GM12878 (cell line): ENCODE results near the gene EML3. TPM values are rescaled to one million over a fixed set of nuclear protein-coding genes. Genes with fewer than 3 reads are reported as not detected.

Experiments used
- CBFB ChIP-seq: IDR thresholded peaks from 2 replicates; pipeline ENCODE4 v1.6.1; 2016; ENCODE audit warnings: antibody characterized with exemption, low read depth
- CHD2 ChIP-seq: IDR thresholded peaks from 2 replicates; pipeline ENCODE4 v1.6.1; 2011; ENCODE audit warnings: low read depth, low read length, improper control_type of control experiment, borderline replicate concordance
- MXI1 ChIP-seq: fragments of 150-350 bp; IDR thresholded peaks from 2 replicates; pipeline ENCODE4 v1.6.1; 2011; ENCODE audit warnings: low read depth, mild to moderate bottlenecking, inconsistent platforms, low read length, improper control_type of control experiment
- POLR2A ChIP-seq: IDR thresholded peaks from 2 replicates; pipeline ENCODE4 v1.6.1; 2011; ENCODE audit warnings: low read depth, mild to moderate bottlenecking, low read length
- POLR2AphosphoS5 ChIP-seq: IDR thresholded peaks from 2 replicates; pipeline ENCODE4 v1.6.1; 2011; ENCODE audit warnings: mild to moderate bottlenecking, low read length, inconsistent platforms
- SMC3 ChIP-seq: IDR thresholded peaks from 2 replicates; pipeline ENCODE4 v1.6.1; 2011; ENCODE audit warnings: low read length, improper control_type of control experiment, borderline replicate concordance
- polyA plus RNA-seq, 11 experiments: library from polyadenylated mRNA; depleted of rRNA in 4 of 11; unstranded in 6 of 11; stranded (reverse) in 5 of 11; fragments of >200 nt; fragmentation: Nextera tagmentation in 4 of 11; fragmentation: Illumina TruSeq in 1 of 11; extraction: Ambion mirVana in 4 of 11; extraction: Trizol in 1 of 11; gene quantifications; 1 replicate in 1 of 11; 2 replicates in 10 of 11; pipeline versions ENCODE4 v1.2.1 to v1.2.3, GENCODE V29; 2011 to 2016; ENCODE audit warnings: inconsistent platforms in 2 of 11, missing spikeins in 2 of 11, low read depth in 1 of 11
- total RNA-seq, 4 experiments: library from RNA; depleted of rRNA in 3 of 4; stranded (reverse); fragments of >200 nt in 3 of 4; fragmentation: Illumina TruSeq in 1 of 4; extraction: Trizol in 1 of 4; gene quantifications; 2 replicates each; pipeline versions ENCODE4 v1.2.1 to v1.2.3, GENCODE V29; 2013 to 2021
- TF ChIP-seq, protein P1 (sequence below): IDR thresholded peaks from 2 replicates; pipeline ENCODE4 v1.6.1; 2012; ENCODE audit warnings: mild to moderate bottlenecking, low read depth, low read length
- TF ChIP-seq, protein P2 (sequence below): fragments of 450-650 bp; IDR thresholded peaks from 2 replicates; pipeline ENCODE4 v1.6.1; 2017; ENCODE audit warnings: mild to moderate bottlenecking, moderate library complexity
- TF ChIP-seq, protein P3 (sequence below): fragments of 450-650 bp; IDR thresholded peaks from 2 replicates; pipeline ENCODE4 v1.6.1; 2017; ENCODE audit warnings: borderline replicate concordance

Gene EML3
- total and polyA plus RNA-seq, 10 of the 15 experiments (the other 5 are each of a cell fraction or from before 2014, with no cell fraction given), result 0.58 to 82.5 (median 24.8) TPM

DNA sequence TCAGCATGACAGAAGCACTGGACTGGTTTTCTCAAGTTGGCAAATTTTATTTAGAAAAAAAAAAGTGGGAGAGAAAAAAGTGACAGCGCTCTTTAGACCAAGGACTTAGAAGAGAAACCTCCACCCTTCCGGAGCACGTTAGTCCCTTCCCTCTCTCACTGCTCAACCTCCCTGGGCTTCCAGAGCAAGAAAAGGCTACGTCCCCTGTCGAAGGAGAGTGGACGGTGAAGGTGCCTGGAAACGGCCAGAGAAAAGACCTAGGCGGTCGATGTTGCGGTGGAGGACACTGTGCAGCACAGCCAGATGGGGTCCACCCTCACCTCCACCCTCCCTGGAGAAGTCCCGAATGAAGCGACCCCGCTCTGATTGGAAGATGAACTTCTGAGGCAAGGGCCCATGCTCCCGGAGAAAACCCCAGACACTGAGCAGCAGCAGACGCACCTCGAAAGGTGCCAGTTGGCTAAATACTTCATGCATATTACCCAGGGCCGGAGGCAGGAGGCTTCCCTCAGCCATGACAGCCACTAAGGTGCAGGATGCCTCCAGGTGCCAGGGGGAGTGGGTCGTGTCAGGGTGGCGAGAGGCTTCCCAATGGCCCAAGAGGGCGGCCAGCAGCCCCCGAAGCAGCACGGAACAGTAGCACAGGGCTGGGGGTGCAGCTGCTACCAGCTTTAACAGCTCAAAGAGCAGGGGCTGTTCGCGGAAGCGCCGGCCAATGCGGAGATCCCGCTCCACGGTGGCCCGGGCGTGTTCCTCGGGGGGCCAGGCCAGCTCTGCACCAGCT lies 34.4 kb upstream of the EML3 start (continued):
- no peak for TF ChIP-seq CHD2
- 0 out of 2 replicates have a peak, but pooled peaks have one; percentile 14 for TF ChIP-seq POLR2AphosphoS5
- TF ChIP-seq, protein P1, sequence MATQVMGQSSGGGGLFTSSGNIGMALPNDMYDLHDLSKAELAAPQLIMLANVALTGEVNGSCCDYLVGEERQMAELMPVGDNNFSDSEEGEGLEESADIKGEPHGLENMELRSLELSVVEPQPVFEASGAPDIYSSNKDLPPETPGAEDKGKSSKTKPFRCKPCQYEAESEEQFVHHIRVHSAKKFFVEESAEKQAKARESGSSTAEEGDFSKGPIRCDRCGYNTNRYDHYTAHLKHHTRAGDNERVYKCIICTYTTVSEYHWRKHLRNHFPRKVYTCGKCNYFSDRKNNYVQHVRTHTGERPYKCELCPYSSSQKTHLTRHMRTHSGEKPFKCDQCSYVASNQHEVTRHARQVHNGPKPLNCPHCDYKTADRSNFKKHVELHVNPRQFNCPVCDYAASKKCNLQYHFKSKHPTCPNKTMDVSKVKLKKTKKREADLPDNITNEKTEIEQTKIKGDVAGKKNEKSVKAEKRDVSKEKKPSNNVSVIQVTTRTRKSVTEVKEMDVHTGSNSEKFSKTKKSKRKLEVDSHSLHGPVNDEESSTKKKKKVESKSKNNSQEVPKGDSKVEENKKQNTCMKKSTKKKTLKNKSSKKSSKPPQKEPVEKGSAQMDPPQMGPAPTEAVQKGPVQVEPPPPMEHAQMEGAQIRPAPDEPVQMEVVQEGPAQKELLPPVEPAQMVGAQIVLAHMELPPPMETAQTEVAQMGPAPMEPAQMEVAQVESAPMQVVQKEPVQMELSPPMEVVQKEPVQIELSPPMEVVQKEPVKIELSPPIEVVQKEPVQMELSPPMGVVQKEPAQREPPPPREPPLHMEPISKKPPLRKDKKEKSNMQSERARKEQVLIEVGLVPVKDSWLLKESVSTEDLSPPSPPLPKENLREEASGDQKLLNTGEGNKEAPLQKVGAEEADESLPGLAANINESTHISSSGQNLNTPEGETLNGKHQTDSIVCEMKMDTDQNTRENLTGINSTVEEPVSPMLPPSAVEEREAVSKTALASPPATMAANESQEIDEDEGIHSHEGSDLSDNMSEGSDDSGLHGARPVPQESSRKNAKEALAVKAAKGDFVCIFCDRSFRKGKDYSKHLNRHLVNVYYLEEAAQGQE, result no peak
- TF ChIP-seq, protein P2, sequence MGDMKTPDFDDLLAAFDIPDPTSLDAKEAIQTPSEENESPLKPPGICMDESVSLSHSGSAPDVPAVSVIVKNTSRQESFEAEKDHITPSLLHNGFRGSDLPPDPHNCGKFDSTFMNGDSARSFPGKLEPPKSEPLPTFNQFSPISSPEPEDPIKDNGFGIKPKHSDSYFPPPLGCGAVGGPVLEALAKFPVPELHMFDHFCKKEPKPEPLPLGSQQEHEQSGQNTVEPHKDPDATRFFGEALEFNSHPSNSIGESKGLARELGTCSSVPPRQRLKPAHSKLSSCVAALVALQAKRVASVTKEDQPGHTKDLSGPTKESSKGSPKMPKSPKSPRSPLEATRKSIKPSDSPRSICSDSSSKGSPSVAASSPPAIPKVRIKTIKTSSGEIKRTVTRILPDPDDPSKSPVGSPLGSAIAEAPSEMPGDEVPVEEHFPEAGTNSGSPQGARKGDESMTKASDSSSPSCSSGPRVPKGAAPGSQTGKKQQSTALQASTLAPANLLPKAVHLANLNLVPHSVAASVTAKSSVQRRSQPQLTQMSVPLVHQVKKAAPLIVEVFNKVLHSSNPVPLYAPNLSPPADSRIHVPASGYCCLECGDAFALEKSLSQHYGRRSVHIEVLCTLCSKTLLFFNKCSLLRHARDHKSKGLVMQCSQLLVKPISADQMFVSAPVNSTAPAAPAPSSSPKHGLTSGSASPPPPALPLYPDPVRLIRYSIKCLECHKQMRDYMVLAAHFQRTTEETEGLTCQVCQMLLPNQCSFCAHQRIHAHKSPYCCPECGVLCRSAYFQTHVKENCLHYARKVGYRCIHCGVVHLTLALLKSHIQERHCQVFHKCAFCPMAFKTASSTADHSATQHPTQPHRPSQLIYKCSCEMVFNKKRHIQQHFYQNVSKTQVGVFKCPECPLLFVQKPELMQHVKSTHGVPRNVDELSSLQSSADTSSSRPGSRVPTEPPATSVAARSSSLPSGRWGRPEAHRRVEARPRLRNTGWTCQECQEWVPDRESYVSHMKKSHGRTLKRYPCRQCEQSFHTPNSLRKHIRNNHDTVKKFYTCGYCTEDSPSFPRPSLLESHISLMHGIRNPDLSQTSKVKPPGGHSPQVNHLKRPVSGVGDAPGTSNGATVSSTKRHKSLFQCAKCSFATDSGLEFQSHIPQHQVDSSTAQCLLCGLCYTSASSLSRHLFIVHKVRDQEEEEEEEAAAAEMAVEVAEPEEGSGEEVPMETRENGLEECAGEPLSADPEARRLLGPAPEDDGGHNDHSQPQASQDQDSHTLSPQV, result no peak
- no peak for TF ChIP-seq SMC3
- TF ChIP-seq, protein P3, sequence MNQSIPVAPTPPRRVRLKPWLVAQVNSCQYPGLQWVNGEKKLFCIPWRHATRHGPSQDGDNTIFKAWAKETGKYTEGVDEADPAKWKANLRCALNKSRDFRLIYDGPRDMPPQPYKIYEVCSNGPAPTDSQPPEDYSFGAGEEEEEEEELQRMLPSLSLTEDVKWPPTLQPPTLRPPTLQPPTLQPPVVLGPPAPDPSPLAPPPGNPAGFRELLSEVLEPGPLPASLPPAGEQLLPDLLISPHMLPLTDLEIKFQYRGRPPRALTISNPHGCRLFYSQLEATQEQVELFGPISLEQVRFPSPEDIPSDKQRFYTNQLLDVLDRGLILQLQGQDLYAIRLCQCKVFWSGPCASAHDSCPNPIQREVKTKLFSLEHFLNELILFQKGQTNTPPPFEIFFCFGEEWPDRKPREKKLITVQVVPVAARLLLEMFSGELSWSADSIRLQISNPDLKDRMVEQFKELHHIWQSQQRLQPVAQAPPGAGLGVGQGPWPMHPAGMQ, result no peak
- TF ChIP-seq POLR2A, result 0 out of 2 replicates have a peak, but pooled peaks have one; percentile 14
- no peak for TF ChIP-seq MXI1
- no peak for TF ChIP-seq CBFB
- TF ChIP-seq, all 136 proteins: peak for 2
